HG03432 (cell line): Measurements from ENCODE around the gene POLE.

ENCODE experiments used
- ATAC-seq: cut with Tn5 transposase; IDR thresholded peaks from one replicate; pipeline ENCODE4 v1.9.1; 2021; ENCODE audit warnings: mild to moderate bottlenecking, moderate library complexity; ENCODE audit not compliant: unreplicated experiment

The POLE gene

GRCh38 chr12:132689227-132689626, 2.1 kb upstream of the POLE start:
- ATAC-seq: no peak

GRCh38 chr12:132686825-132687210, 324 bp downstream of the POLE start:
- ATAC-seq: peak; percentile 13

DNA sequence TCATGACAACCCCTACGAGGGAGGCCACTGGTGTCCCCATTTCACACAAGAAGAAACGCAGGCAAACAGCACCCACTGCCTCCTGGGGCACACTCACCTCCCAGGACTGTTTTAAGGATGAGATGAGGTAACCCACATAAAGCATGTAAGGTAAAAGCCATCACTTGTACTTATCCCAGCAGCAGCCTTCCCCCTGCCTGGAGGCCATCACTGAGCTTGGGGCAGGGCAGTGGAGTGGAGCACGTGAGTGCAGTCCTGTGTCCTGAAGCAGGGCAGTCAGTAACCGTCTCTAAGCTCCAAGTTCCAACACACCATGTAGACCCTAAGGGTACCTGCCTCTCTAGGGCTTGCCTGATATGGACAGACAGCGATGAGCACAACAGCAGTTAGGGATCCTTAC, 1.7 kb downstream of the POLE start:
- no peak for ATAC-seq

GRCh38 chr12:132677492-132677891, 9.7 kb downstream of the POLE start:
- no peak for ATAC-seq

DNA sequence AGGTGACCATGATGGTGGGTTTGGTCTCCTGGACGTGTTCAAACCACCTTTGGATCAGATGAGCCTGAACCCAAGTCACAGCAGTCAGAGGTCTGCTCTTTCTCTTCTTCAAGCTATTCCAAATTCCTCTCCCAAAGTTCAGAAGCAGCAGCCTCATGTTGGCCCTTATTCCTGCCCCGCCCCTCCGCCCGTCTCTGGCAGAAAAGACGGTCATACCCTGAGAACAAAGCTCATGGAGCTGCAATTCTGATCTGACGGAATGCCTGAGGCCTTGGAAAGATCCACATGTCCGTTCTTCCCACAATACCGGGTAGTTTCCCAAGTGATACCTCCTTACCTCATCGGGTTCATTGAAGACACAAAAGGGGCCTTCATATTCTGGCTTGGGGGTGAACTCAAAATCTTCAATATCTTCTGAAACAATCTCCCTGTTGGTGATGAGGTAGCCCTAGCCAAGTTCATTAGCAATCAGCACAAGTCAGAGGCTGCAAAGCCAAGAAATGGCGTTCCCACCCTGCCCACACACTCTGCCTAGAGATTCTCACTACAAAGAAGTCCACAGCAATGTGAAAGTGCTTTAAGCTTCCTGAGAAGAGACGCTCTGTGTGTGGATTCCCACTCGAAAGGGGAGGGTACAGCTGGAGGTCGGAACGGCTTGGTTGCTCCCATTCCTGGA, 11.2 kb downstream of the POLE start:
- ATAC-seq: no peak

GRCh38 chr12:132674561-132674960, 12.6 kb downstream of the POLE start:
- ATAC-seq: no peak

- no peak for ATAC-seq
These were observed 13.6 kb downstream of the POLE start for GRCh38 chr12:132673288-132674179.

DNA sequence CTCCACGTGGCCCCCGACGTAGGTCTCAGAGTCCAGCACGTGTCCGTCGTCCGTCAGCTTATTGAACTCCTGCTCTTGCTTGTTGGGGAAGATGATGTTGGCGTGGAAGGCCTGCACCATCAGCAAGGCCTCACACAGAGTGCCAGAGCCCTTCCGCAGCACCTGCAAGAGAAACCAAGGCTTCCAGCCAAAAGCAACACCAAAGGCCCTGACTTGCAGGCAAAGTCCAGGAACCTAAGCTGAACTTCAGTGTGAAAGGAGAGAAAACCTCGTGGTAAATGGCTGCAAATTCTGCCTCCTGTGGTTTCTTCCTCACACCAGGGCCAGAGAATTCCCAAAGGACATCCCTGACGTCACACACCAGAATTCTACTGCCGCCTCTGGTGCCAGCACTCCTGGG, 14.5 kb downstream of the POLE start:
- no peak for ATAC-seq

DNA sequence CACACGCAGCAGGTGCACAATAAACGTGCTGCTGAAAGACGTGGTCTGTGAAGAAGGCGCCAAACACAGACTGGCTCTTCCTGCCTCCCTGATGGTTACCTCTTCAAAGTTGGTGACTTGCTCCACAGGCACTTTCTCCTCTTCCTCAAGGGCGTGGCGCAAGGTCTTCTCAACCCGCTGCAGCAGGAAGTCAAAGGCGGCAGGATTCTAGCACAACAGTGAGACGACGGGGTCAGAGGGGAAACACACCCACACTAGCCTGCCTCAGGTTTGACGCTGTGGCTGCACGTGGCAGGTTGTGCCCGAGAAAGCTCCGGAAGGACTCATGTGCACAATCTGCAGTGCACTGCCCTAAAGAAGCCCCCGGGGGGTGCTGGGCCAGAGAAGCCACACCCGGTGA, 15.0 kb downstream of the POLE start:
- no peak for ATAC-seq

GRCh38 chr12:132669166-132669879, 17.8 kb downstream of the POLE start:
- ATAC-seq: no peak

DNA sequence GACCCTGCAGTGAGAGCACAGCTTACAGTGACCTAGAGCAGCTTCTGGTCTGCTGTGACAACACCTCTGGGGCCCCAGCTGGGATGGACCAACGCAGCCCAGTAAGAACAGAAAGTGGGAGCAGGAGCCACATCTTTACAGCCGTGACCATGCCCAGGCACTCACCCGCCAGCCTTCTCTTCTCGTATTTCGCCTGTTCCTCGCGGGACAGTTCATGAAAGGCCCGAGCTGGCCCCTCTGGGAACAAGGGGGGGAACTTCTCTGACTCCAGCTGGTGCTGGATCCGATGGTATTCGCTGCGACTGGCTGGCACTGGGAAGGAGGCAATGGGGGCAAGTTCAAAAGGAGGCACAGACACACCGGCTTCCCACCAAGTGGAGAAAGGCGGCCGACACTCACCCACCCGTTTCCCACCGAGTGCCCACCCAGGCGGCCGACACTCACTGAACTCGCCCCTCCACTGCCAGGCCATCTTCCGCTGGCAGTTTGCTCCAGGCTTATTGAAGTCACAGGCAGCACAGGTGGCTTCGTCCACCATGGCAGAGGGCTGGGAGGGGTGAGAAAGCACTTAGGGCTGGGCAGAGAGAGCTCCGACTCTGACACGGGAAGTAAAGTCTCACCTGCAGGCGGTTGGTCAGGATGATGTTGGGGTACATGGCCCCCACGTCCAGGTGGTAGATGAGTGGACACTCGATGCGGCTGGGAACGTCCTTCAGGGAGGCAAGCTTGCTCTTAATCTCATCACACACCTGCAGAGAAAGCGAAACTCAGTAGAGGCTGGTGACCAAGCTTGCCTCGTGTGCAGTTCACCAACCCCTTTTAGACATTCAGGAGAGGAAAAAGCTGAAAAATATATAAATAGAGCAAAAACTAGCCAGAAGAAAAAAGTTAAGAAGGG, 18.7 kb downstream of the POLE start:
- no peak for ATAC-seq

DNA sequence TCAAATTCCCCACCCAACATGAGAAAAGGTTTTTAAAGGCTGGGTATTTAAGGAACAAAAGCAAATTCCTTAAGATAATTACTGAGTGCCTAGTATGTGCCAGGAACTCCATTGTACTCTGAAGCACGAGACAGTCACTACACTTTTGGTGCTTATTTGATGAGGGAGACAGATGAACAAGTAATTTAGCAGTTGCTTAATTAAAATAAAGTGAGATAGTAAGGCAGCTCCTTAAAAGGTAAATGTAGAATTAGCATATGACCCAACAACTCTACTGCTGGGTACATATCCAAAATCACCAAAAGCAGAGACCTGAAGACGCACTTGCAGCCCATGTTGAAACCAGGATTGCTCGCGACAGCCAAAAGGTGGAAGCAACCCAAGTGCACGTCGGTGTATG, 21.3 kb downstream of the POLE start:
- no peak for ATAC-seq

GRCh38 chr12:132665149-132665491, 22.0 kb downstream of the POLE start:
- no peak for ATAC-seq

DNA sequence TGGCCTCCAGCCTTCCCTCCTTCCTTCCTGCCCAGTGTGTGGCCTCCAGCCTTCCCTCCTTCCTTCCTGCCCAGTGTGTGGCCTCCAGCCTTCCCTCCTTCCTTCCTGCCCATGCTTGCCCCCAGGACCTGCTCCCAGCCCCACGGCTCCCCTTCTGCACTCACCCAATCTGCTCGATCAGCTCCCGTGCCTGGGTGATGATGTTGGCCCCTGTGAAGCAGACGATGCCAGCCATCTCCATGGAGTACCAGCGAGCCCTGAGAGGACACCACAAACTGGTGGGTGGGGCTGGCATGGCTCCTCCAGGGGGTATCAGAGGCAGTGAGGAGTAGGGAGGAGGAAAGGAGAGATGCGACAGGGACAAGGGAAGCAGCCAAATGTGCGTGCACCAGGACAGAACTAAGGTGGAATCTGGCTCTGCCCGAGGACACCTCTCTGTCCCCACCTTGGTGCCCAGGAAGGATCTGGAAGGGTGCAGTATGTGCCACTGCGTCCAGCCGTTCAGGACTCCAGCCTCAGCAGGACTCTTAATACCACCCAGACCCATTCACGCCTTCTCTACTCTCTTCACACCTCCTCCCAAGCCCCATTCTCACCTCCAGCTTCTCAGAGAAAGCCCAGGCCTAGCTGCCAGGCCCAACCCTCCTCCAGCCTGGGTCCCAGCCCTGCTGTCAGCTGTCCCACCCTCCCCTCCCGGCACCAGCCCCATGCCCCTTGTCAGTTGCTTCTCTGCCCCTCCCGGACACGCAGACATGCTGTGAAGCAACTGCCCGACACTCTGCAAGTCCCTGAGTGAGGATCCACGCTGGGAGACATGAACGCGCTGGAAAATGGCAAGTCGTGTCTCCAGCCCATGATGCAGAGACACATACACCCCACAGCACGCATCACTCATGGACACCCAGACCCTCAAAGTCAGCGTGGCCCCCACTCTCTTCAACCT, 22.7 kb downstream of the POLE start:
- no peak for ATAC-seq

DNA sequence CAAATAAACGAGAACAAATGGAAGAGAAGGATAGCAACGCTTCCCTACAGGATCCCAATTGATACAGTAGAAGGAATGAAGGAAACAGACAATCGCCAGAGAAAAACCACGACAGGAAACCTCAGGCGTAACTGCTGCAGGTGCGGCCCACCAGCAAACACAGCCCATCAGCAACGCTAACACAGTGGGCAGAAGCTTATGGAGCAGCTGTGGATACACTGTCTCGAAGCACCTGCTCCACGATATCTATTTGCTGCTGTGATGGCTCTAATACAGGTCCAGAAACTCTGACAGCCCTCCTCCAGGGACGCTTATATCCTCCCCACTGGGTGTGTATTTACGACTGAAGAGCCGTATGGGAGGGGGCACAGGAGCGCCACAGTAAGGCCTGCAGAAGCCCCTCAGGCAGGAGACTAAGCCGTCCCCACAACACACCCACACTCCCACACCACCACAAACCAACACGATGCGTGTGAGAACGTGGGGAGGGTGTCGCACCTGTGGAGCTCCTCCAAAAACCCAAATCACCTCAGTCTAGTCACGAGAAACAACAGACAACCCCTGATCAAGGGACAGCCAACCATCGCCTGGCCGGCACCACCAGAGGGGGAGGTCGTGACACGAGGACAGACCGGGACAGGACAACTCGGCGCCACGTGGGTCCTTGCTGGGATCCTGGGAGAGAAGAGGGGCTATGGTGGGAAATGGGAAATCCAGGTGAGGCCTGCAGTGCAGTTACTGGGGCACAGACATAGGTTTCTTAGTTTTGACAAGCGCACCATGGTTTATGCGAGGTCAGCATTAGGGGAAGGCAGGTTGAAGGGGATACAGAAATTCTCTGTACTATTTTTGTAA, 24.0 kb downstream of the POLE start:
- ATAC-seq: no peak

GRCh38 chr12:132661972-132662371, 25.2 kb downstream of the POLE start:
- ATAC-seq: no peak

DNA sequence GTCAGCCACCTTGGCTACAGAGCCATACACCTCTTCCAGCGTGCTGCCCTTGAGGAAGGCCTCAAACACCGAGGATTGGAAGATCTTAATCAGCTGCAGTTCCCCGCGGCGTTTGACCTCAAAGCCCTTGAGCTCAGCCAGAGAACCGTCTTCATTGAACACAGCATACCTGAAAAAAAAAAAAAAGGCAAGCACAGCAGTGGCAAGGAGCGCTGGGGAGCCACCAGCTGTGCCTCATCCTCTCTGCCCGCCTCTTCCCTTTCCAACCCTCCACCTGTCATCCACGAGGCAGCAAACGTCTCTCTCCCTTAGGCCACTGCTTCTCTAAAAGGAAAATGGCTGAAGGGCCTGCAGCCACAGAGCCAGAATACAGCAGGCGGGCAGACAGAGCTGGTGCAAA, 26.1 kb downstream of the POLE start:
- ATAC-seq: no peak

- ATAC-seq: no peak
These were observed 27.1 kb downstream of the POLE start for GRCh38 chr12:132660052-132660451.

GRCh38 chr12:132659146-132659545, 28.0 kb downstream of the POLE start:
- no peak for ATAC-seq
